A549 (cell line): ENCODE data around the gene EML4. TPM values are rescaled to one million over a fixed set of nuclear protein-coding genes. Genes with fewer than 3 reads are reported as not detected.
A peak's percentile ranks its signal among the peaks of the same experiment; 100 is the strongest.

Experiments
- ATAC-seq, 2 experiments: fragments of 200-7000 bp in 1 of 2; fragments of >200 bp in 1 of 2; cut with Nextera tagmentation in 1 of 2; cut with Tn5 transposase in 1 of 2; 3 replicates each; pipeline versions ENCODE4 v1.8.0 to v1.9.1; 2018 to 2020; ENCODE audit warnings: mild to moderate bottlenecking in 1 of 2, moderate library complexity in 1 of 2
- CTCF ChIA-PET: fragments of 300-600 bp; sonication (Branson Sonifier 250); formaldehyde crosslinking; extraction: SDS; loops from one replicate; lab custom pipeline; 2021; ENCODE audit warnings: antibody characterized with exemption, inconsistent platforms; lab: Yijun Ruan, JAX
- POLR2A ChIA-PET: fragments of 350-600 bp; formaldehyde crosslinking; extraction: SDS; loops from one replicate; lab custom pipeline; 2021; ENCODE audit warnings: antibody characterized with exemption, inconsistent platforms; lab: Yijun Ruan, JAX
- DNase-seq, 2 experiments: peaks; one replicate each; pipeline versions ENCODE4 v3.0.0 to v3.0.0-alpha.2; 2011 to 2016; ENCODE audit warnings: low read depth in 1 of 2, low spot score in 1 of 2
- FAIRE-seq: peaks from 2 replicates; lab custom pipeline; 2011; peaks lifted over from hg19 to GRCh38; lab: Jason Lieb, UNC
- H3K27ac ChIP-seq, 2 experiments: fragments of >200 bp; sonication (Bioruptor Twin); formaldehyde crosslinking; 3 replicates each; pipeline ENCODE4 v1.5.1; 2016 to 2017
- H3K4me1 ChIP-seq: fragments of >200 bp; sonication (Bioruptor Twin); formaldehyde crosslinking; 3 replicates; pipeline ENCODE4 v1.6.1; 2016
- H3K4me2 ChIP-seq: fragments of >200 bp; sonication (Bioruptor Twin); formaldehyde crosslinking; 3 replicates; pipeline ENCODE4 v1.6.1; 2016
- H3K4me3 ChIP-seq: fragments of >200 bp; sonication (Bioruptor Twin); formaldehyde crosslinking; 3 replicates; pipeline ENCODE4 v1.5.1; 2016
- H3K9me3 ChIP-seq: fragments of >200 bp; sonication (Bioruptor Twin); formaldehyde crosslinking; 3 replicates; pipeline ENCODE4 v1.6.1; 2016
- ATOH8 ChIP-seq: fragments of 250-450 bp; sonication (Bioruptor Pico); IDR thresholded peaks from 2 replicates; pipeline ENCODE4 v1.5.0; 2020; ENCODE audit warnings: low read depth, mild to moderate bottlenecking, moderate library complexity
- CBX2 ChIP-seq: fragments of 200-600 bp; sonication (generic); IDR thresholded peaks from 2 replicates; pipeline ENCODE4 v1.6.1; 2016; ENCODE audit warnings: low read depth, mild to moderate bottlenecking, borderline replicate concordance
- CBX8 ChIP-seq: fragments of 200-600 bp; sonication (generic); IDR thresholded peaks from 2 replicates; pipeline ENCODE4 v1.6.1; 2016
- CEBPB ChIP-seq, 2 experiments: fragments of >200 bp in 1 of 2; sonication (Bioruptor Twin) in 1 of 2; formaldehyde crosslinking in 1 of 2; IDR thresholded peaks; 2 replicates each; pipeline ENCODE4 v1.6.1; 2012 to 2016
- E2F6 ChIP-seq: IDR thresholded peaks from 2 replicates; pipeline ENCODE4 v1.6.1; 2012; ENCODE audit warnings: low read depth, borderline replicate concordance
- ESRRA ChIP-seq: fragments of 150-350 bp; IDR thresholded peaks from 2 replicates; pipeline ENCODE4 v1.6.1; 2014; ENCODE audit warnings: mild to moderate bottlenecking, low read length, borderline replicate concordance
- FOSL2 ChIP-seq, 2 experiments: fragments of 450-650 bp in 1 of 2; fragments of >200 bp in 1 of 2; sonication (Bioruptor Twin) in 1 of 2; formaldehyde crosslinking; IDR thresholded peaks; 2 replicates each; pipeline versions ENCODE4 v1.5.0 to v1.6.1; 2016 to 2020; ENCODE audit warnings: mild to moderate bottlenecking in 1 of 2, moderate library complexity in 1 of 2
- HOXA7 ChIP-seq: fragments of 250-450 bp; sonication (Bioruptor Pico); IDR thresholded peaks from 2 replicates; pipeline ENCODE4 v1.5.0; 2020; ENCODE audit warnings: mild to moderate bottlenecking, moderate library complexity
- HOXB13 ChIP-seq: fragments of 250-450 bp; sonication (Bioruptor Pico); IDR thresholded peaks from 2 replicates; pipeline ENCODE4 v1.5.0; 2020; ENCODE audit warnings: low read depth, mild to moderate bottlenecking, moderate library complexity
- HOXB5 ChIP-seq: fragments of 250-450 bp; sonication (Bioruptor Pico); IDR thresholded peaks from 2 replicates; pipeline ENCODE4 v1.5.0; 2020; ENCODE audit warnings: mild to moderate bottlenecking, moderate library complexity
- JUNB ChIP-seq: fragments of >200 bp; sonication (Bioruptor Twin); formaldehyde crosslinking; IDR thresholded peaks from 2 replicates; pipeline ENCODE4 v1.6.1; 2016
- KDM1A ChIP-seq: fragments of 200-600 bp; sonication (generic); IDR thresholded peaks from 2 replicates; pipeline ENCODE4 v1.6.1; 2016; ENCODE audit warnings: low read depth, mild to moderate bottlenecking
- MAZ ChIP-seq: fragments of 150-350 bp; IDR thresholded peaks from 2 replicates; pipeline ENCODE4 v1.6.1; 2014; ENCODE audit warnings: antibody characterized with exemption, low read depth, low read length, borderline replicate concordance
- NFE2L2 ChIP-seq: fragments of 150-350 bp; conservative IDR thresholded peaks from 2 replicates; pipeline ENCODE4 v1.6.1; 2014; ENCODE audit warnings: low read length
- NPAS2 ChIP-seq: fragments of 250-450 bp; sonication (Bioruptor Pico); IDR thresholded peaks from 2 replicates; pipeline ENCODE4 v1.8.0; 2022; ENCODE audit warnings: mild to moderate bottlenecking, moderate library complexity, borderline replicate concordance
- NR3C1 ChIP-seq: fragments of >200 bp; sonication (Bioruptor Twin); formaldehyde crosslinking; IDR thresholded peaks from 3 replicates; pipeline ENCODE4 v1.6.1; 2017
- POLR2A ChIP-seq: IDR thresholded peaks from 2 replicates; pipeline ENCODE4 v1.6.1; 2012; ENCODE audit warnings: mild to moderate bottlenecking, low read length
- POLR2AphosphoS2 ChIP-seq: conservative IDR thresholded peaks from 2 replicates; pipeline ENCODE4 v1.6.1; 2012; ENCODE audit warnings: low read length, improper control_type of control experiment, inconsistent platforms
- RNF2 ChIP-seq: fragments of 200-600 bp; sonication (generic); IDR thresholded peaks from 2 replicates; pipeline ENCODE4 v1.6.1; 2016; ENCODE audit warnings: low read depth, mild to moderate bottlenecking, antibody characterized with exemption, moderate library complexity, borderline replicate concordance
- SMC3 ChIP-seq: fragments of >200 bp; sonication (Bioruptor Twin); formaldehyde crosslinking; IDR thresholded peaks from 3 replicates; pipeline ENCODE4 v1.6.1; 2018; ENCODE audit warnings: inconsistent platforms
- SREBF2 ChIP-seq: fragments of 450-650 bp; IDR thresholded peaks from 2 replicates; pipeline ENCODE4 v1.6.1; 2014; ENCODE audit warnings: mild to moderate bottlenecking, moderate library complexity
- TFCP2L1 ChIP-seq: fragments of 250-450 bp; sonication (Bioruptor Pico); IDR thresholded peaks from 2 replicates; pipeline ENCODE4 v1.5.0; 2021; ENCODE audit warnings: mild to moderate bottlenecking
- ZC3H11A ChIP-seq: fragments of 450-650 bp; IDR thresholded peaks from 2 replicates; pipeline ENCODE4 v1.6.1; 2014; ENCODE audit warnings: antibody characterized with exemption, mild to moderate bottlenecking
- ZFP36 ChIP-seq: fragments of 450-650 bp; IDR thresholded peaks from 2 replicates; pipeline ENCODE4 v1.6.1; 2014; ENCODE audit warnings: borderline replicate concordance; ENCODE audit not compliant: partially characterized antibody
- ZSCAN20 ChIP-seq: fragments of 250-450 bp; sonication (Bioruptor Pico); IDR thresholded peaks from 2 replicates; pipeline ENCODE4 v1.8.0; 2022; ENCODE audit warnings: mild to moderate bottlenecking, moderate library complexity
- WGBS: methylation state at CpG from one replicate; pipeline ENCODE4 v1.1.6; 2017; ENCODE audit errors: missing lambda C conversion rate; 5-methylcytosine and 5-hydroxymethylcytosine counted together
- polyA plus RNA-seq, 4 experiments: library from polyadenylated mRNA; depleted of rRNA in 3 of 4; stranded (reverse); fragments of >200 nt; fragmentation: RNase III in 1 of 4; extraction: RNeasy Plus Mini Kit Qiagen cat#74134 plus additional on column Dnase treatment in 1 of 4; gene quantifications; 2 replicates in 3 of 4; 3 replicates in 1 of 4; pipeline ENCODE4 v1.2.3, GENCODE V29; 2011 to 2017
- TF ChIP-seq, protein P1 (sequence below): fragments of 200-600 bp; sonication (generic); IDR thresholded peaks from 2 replicates; pipeline ENCODE4 v1.6.1; 2016; ENCODE audit warnings: antibody characterized with exemption, mild to moderate bottlenecking, moderate library complexity
- TF ChIP-seq, protein P2 (sequence below): fragments of >200 bp; sonication (Bioruptor Twin); formaldehyde crosslinking; IDR thresholded peaks from 3 replicates; pipeline ENCODE4 v1.5.1; 2016

EML4 gene
- polyA plus RNA-seq, 2 of the 4 experiments (the other 2 are of a cell fraction): 34.6 to 130 TPM

DNA sequence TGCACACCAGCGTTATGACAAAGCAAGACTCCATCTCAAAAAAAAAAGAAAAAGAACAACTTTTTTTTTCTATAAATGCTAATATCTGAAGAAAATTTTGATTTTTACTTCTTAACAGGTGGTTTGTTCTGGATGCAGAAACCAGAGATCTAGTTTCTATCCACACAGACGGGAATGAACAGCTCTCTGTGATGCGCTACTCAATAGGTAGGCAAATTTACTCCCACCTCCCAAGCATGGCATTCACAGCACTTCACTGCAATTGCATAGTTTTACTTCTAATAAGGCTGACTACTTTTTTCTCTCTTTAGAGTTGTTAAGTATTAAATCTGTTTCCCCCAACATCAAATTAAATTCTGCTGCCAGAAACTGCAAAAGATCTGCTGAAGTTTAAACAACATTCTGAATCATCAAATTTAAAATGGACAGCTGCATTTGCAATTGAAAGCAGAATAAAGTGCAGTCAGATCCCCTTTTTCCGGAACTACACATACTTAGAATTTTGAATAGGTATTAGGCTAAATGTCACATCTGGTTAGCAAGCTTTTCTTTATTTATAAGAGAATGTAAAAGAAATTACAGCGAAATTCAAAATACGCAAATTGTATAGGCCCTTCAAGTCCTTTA lies 146.8 kb downstream of the EML4 start:
- Histone ChIP-seq H3K9me3 (no peaks in the 10 kb centered on the region), H3K4me1 (peaks cover 28% of the 10 kb centered on the region), H3K27ac (peak overlapping the region; percentile 51 to 75; a peak in 5 of 6 replicates), H3K4me2 (peak overlapping the region; percentile 37; the same call in 1 of the 3 replicates), H3K4me3 (no peak overlapping the region)
- ATAC-seq: no peak
- TF ChIP-seq ZSCAN20 (CRISPR knock-in tag) (no peak), ATOH8 (CRISPR knock-in tag) (no peak), FOSL2 (IDR thresholded peaks at IDR 0.05) (no peak), FOSL2 (CRISPR knock-in tag; IDR thresholded peaks at IDR 0.05) (no peak), CEBPB (IDR thresholded peaks at IDR 0.05) (no peak), CBX2 (no peak), RNF2 (no peak), SMC3 (no peak), TFCP2L1 (CRISPR knock-in tag) (no peak), NPAS2 (CRISPR knock-in tag) (no peak), NFE2L2 (no peak), HOXB13 (CRISPR knock-in tag) (no peak), NR3C1 (no peak), CBX8 (no peak), HOXA7 (no peak), POLR2AphosphoS2 (no peak), ESRRA (no peak)
- TF ChIP-seq, protein P1, sequence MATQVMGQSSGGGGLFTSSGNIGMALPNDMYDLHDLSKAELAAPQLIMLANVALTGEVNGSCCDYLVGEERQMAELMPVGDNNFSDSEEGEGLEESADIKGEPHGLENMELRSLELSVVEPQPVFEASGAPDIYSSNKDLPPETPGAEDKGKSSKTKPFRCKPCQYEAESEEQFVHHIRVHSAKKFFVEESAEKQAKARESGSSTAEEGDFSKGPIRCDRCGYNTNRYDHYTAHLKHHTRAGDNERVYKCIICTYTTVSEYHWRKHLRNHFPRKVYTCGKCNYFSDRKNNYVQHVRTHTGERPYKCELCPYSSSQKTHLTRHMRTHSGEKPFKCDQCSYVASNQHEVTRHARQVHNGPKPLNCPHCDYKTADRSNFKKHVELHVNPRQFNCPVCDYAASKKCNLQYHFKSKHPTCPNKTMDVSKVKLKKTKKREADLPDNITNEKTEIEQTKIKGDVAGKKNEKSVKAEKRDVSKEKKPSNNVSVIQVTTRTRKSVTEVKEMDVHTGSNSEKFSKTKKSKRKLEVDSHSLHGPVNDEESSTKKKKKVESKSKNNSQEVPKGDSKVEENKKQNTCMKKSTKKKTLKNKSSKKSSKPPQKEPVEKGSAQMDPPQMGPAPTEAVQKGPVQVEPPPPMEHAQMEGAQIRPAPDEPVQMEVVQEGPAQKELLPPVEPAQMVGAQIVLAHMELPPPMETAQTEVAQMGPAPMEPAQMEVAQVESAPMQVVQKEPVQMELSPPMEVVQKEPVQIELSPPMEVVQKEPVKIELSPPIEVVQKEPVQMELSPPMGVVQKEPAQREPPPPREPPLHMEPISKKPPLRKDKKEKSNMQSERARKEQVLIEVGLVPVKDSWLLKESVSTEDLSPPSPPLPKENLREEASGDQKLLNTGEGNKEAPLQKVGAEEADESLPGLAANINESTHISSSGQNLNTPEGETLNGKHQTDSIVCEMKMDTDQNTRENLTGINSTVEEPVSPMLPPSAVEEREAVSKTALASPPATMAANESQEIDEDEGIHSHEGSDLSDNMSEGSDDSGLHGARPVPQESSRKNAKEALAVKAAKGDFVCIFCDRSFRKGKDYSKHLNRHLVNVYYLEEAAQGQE: no peak
- TF ChIP-seq, protein P2, sequence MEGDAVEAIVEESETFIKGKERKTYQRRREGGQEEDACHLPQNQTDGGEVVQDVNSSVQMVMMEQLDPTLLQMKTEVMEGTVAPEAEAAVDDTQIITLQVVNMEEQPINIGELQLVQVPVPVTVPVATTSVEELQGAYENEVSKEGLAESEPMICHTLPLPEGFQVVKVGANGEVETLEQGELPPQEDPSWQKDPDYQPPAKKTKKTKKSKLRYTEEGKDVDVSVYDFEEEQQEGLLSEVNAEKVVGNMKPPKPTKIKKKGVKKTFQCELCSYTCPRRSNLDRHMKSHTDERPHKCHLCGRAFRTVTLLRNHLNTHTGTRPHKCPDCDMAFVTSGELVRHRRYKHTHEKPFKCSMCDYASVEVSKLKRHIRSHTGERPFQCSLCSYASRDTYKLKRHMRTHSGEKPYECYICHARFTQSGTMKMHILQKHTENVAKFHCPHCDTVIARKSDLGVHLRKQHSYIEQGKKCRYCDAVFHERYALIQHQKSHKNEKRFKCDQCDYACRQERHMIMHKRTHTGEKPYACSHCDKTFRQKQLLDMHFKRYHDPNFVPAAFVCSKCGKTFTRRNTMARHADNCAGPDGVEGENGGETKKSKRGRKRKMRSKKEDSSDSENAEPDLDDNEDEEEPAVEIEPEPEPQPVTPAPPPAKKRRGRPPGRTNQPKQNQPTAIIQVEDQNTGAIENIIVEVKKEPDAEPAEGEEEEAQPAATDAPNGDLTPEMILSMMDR: no peak
- no peak for FAIRE-seq
- ChIA-PET CTCF (interaction anchor here (1.0 to 3.9 kb wide), 4 partner anchors 10 to 444 kb away, joined by 3 to 23 read pairs (median 5); no protein-coding TSS in a partner anchor), POLR2A (no interaction called here)
- DNase-seq: no peak
- 90% methylated on average over 6 of the region's 6 CpGs for WGBS

DNA sequence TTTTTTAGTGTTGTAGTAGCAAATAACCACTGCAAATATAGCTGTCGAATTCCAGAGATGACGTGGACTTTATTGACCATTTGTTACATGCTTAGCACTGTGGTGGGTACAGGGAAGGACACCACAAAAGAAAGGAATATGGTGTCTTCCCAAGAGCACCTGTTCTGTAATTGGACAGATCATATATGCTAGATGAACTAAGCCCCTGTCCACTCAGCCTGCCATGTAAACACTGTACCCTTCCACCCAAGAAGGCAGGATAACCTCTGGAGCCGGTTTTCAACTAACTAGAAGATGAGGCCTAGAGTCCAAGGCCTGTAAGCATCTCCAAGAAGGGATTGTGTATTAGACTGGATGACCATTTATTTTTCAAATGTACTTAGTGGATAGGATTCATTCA lies 147.8 kb downstream of the EML4 start:
- ATAC-seq: 0 out of 6 replicates have a peak, but pooled peaks of 1 of the 2 experiments have one; percentile 15
- Histone ChIP-seq H3K4me3 (no peak overlapping the region), H3K9me3 (no peaks in the 10 kb centered on the region), H3K4me2 (no peak overlapping the region), H3K4me1 (peaks cover 20% of the 10 kb centered on the region), H3K27ac (no peak overlapping the region)
- no peak for DNase-seq
- no peak for FAIRE-seq
- CTCF ChIA-PET: interaction anchor here (1.0 to 3.9 kb wide), 4 partner anchors 10 to 445 kb away, joined by 3 to 23 read pairs (median 5); no protein-coding TSS in a partner anchor
- TF ChIP-seq ZFP36 (no peak), ATOH8 (CRISPR knock-in tag) (no peak), JUNB (no peak), SREBF2 (no peak), HOXB5 (CRISPR knock-in tag) (no peak), CBX8 (no peak), ZSCAN20 (CRISPR knock-in tag) (no peak), E2F6 (no peak), ZC3H11A (no peak), KDM1A (no peak), POLR2AphosphoS2 (no peak), POLR2A (no peak), NFE2L2 (no peak), MAZ (no peak), CEBPB (IDR thresholded peaks at IDR 0.05) (no peak), SMC3 (no peak)
- WGBS: 75% methylated on average over 3 of the region's 3 CpGs
- POLR2A ChIA-PET: no interaction called here
